ENCODE measurements around the gene MISP. TPM values are rescaled to one million over a fixed set of nuclear protein-coding genes. Genes with fewer than 3 reads are reported as not detected.

MISP gene
- total and polyA plus RNA-seq, 7 experiments from 2014 or later, result not detected

DNA sequence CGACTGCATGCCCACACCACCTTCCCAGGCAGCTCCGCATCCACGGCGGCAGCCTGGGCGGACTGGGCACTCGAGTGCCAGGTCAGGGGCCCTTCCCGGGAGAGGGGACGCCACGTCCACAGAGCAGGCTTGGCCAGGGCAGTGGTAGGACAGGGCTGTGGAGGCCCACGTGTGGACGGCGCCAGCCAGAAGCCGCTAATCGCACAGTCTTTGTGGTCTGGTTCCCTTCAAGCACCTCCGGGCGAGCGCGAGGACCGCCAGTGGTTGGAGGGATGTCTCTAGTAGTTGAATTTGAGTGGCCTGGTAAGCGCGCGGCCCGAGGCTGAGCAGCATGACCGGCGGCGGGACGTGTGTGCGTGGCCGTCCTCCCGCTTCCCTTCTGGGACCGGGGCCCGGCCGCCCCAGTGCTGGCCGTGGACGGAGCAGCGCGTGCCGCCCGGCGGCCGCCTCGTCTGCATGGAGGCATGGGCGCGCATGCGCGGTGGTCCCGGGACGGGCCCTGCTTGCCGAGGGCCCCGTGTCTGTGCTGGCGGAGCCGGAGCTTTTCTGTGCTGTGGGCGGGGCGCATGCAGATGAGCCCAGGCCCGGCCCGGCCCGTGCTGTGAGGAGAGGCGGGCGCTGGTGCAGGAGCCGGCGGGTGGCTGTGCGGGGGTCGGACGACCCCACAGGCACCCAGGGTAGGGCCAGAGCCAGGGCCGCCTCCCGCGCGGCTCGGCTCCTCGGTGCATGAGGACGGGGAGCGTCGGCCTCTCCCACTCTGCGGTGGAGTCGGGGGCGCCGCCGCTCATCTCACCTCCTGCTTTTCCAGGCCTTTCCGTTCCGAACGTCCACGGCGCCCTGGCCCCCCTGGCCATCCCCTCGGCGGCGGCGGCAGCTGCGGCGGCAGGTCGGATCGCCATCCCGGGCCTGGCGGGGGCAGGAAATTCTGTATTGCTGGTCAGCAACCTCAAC is 55.0 kb downstream of the MISP start:
- DNase-seq, result no peak
- no peaks in the 10 kb centered on the region for H3K27me3 Mint-ChIP-seq
- ChIA-PET POLR2A (interaction anchor here (0.6 kb wide), 1 partner anchor 116 kb away, joined by 3 read pairs; no protein-coding TSS in a partner anchor), CTCF (no interaction called here)
- Histone ChIP-seq H3K4me1 (ENCODE audit: control insufficient read depth in 2 of 2, insufficient read depth in 2 of 2, low read length in 2 of 2) (peaks cover 20 to 26% of the 10 kb centered on the region in 2 donors), H3K9me3 (ENCODE audit: control insufficient read depth in 2 of 3, low read length in 3 of 3) (no peaks in the 10 kb centered on the region), H3K4me3 (ENCODE audit: low read length) (no peak overlapping the region), H3K27me3 (ENCODE audit: control insufficient read depth in 2 of 2, insufficient read depth in 2 of 2, low read length in 2 of 2) (no peaks in the 10 kb centered on the region), H3K27ac (ENCODE audit: low read depth, low read length) (no peak overlapping the region), H3K36me3 (ENCODE audit: control insufficient read depth in 2 of 3, insufficient read depth in 3 of 3, low read length in 3 of 3) (peaks cover 25 to 91% (median 29%) of the 10 kb centered on the region in 3 experiments)
- no peak overlapping the region for H3K27ac Mint-ChIP-seq
- no peaks in the 10 kb centered on the region for H3K9me3 Mint-ChIP-seq
- peaks cover 19 to 38% (median 30%) of the 10 kb centered on the region in 7 donors for H3K4me1 Mint-ChIP-seq
- peak; percentile 4 for ATAC-seq
- intact Hi-C loops (cut with micrococcal nuclease), result no loop called here
- peaks cover 0 to 22% (median 10%) of the 10 kb centered on the region in 5 donors for H3K36me3 Mint-ChIP-seq
- no peak overlapping the region for H3K4me3 Mint-ChIP-seq

DNA sequence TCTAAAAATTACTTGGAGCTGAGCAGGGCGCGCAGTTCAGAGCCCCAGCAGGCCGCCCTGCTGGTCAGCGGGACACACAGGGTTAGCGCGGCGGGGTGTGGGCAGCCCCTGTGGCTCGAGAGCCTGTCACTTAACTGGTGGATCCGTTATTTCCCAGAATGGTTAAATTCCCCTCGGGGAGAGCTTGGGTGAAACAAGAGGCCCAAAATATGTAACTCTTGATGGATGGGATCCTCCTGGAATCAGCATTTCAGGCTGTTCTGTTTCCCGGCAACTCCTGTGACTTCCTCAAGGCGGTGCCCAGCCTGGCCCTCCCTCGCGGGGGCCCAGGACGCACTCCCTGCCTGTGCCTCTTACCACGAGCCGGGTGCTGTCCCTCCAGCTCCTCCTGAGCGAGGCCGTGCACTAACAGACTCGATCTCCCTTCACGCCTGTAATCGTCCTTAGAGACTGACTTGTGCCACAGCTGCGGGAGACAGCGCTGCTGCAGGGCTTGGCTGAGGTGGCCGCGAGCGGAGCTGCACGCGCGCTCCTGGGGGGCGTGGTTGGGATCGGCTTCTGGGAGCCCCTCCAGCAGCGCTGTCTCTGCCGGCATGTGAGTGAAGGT is 56.0 kb downstream of the MISP start:
- intact Hi-C loops (cut with micrococcal nuclease), result no loop called here
- POLR2A ChIA-PET, result no interaction called here
- H3K27me3 ChIP-seq (ENCODE audit: control insufficient read depth in 2 of 2, insufficient read depth in 2 of 2, low read length in 2 of 2), result no peaks in the 10 kb centered on the region
- H3K9me3 ChIP-seq (ENCODE audit: control insufficient read depth in 2 of 3, low read length in 3 of 3), result no peaks in the 10 kb centered on the region
- H3K4me3 Mint-ChIP-seq, result no peak overlapping the region
- H3K9me3 Mint-ChIP-seq, result peaks cover 0 to 4% (median 0%) of the 10 kb centered on the region in 11 donors
- CTCF ChIA-PET, result no interaction called here
- H3K36me3 Mint-ChIP-seq, result peaks cover 0 to 29% (median 15%) of the 10 kb centered on the region in 5 donors
- no peaks in the 10 kb centered on the region for H3K27me3 Mint-ChIP-seq
- no peak for ATAC-seq
- peaks cover 12 to 28% (median 21%) of the 10 kb centered on the region in 7 donors for H3K4me1 Mint-ChIP-seq
- H3K4me1 ChIP-seq (ENCODE audit: control insufficient read depth in 2 of 2, insufficient read depth in 2 of 2, low read length in 2 of 2), result peaks cover 9 to 15% of the 10 kb centered on the region in 2 donors
- H3K4me3 ChIP-seq (ENCODE audit: low read length), result no peak overlapping the region
- H3K27ac ChIP-seq (ENCODE audit: low read depth, low read length), result no peak overlapping the region
- no peak for DNase-seq
- peak overlapping the region in 1 of 9 donors; percentile 22 for H3K27ac Mint-ChIP-seq
- H3K36me3 ChIP-seq (ENCODE audit: control insufficient read depth in 2 of 3, insufficient read depth in 3 of 3, low read length in 3 of 3), result peaks cover 25 to 97% (median 29%) of the 10 kb centered on the region in 3 experiments

DNA sequence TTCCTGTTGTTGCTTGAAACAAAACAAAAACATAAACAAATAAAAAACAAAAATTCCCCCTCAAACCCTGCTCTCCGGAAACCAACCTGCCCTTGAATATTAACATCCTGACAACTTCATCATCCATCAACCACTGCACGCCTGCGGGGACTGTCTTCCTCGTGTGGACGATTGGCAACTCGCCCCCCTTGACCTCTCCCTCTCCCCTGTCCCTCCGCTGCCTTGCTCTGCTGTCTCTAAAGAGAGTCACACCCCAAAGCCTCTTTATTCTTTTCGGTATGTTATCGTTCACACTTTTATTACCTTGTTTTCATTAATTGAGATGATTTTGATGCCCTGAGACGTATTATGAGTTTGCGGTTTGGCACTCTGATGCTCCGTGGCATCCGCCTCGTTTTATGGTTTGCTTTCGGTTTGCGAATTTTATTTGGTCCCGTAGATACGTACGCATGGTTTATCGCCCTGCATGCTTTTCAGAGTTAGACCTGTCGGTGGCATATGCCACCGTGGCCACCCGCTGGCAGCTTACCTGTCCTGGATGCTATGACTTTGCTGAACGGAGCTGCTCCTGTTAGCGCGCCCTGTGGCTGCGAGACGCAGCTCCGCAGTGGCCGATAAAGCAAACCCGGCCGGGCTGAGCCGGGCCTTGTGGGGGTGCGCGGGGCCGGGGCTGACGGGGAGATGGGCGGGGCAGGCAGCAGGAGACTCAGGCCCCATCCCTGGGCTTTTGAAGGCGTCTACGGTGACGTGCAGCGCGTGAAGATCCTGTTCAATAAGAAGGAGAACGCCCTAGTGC is 56.9 kb downstream of the MISP start:
- Histone ChIP-seq H3K27me3 (ENCODE audit: control insufficient read depth in 2 of 2, insufficient read depth in 2 of 2, low read length in 2 of 2) (no peaks in the 10 kb centered on the region), H3K4me1 (ENCODE audit: control insufficient read depth in 2 of 2, insufficient read depth in 2 of 2, low read length in 2 of 2) (peaks cover under 1 to 6% of the 10 kb centered on the region in 2 donors), H3K36me3 (ENCODE audit: control insufficient read depth in 2 of 3, insufficient read depth in 3 of 3, low read length in 3 of 3) (peaks cover 25 to 92% (median 29%) of the 10 kb centered on the region in 3 experiments), H3K27ac (ENCODE audit: low read depth, low read length) (no peak overlapping the region), H3K4me3 (ENCODE audit: low read length) (no peak overlapping the region), H3K9me3 (ENCODE audit: control insufficient read depth in 2 of 3, low read length in 3 of 3) (no peaks in the 10 kb centered on the region)
- peak overlapping the region in 5 of 9 donors; percentile 43 to 72 (median 52) for H3K27ac Mint-ChIP-seq
- CTCF ChIA-PET, result no interaction called here
- intact Hi-C loops (cut with micrococcal nuclease), result no loop called here
- no peak for ATAC-seq
- H3K9me3 Mint-ChIP-seq, result peaks cover 0 to 4% (median 0%) of the 10 kb centered on the region in 11 donors
- peaks cover 5 to 19% (median 14%) of the 10 kb centered on the region in 7 donors for H3K4me1 Mint-ChIP-seq
- H3K36me3 Mint-ChIP-seq, result peaks cover 0 to 24% (median 16%) of the 10 kb centered on the region in 5 donors
- no peaks in the 10 kb centered on the region for H3K27me3 Mint-ChIP-seq
- DNase-seq, result no peak
- peak overlapping the region in 1 of 10 donors; percentile 13 for H3K4me3 Mint-ChIP-seq
- POLR2A ChIA-PET, result no interaction called here

DNA sequence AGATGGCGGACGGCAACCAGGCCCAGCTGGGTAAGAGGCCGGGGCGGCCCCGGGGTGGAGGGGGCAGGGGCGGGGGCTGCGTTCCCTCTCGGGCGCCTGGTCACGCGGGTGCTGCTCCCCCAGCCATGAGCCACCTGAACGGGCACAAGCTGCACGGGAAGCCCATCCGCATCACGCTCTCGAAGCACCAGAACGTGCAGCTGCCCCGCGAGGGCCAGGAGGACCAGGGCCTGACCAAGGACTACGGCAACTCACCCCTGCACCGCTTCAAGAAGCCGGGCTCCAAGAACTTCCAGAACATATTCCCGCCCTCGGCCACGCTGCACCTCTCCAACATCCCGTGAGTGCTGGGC is 57.5 kb downstream of the MISP start:
- peaks cover 0 to 4% (median 0%) of the 10 kb centered on the region in 11 donors for H3K9me3 Mint-ChIP-seq
- POLR2A ChIA-PET, result no interaction called here
- H3K27ac ChIP-seq (ENCODE audit: low read depth, low read length), result no peak overlapping the region
- no peaks in the 10 kb centered on the region for H3K9me3 ChIP-seq (ENCODE audit: control insufficient read depth in 2 of 3, low read length in 3 of 3)
- CTCF ChIA-PET, result no interaction called here
- no peaks in the 10 kb centered on the region for H3K27me3 Mint-ChIP-seq
- no peak for ATAC-seq
- no peak for DNase-seq
- intact Hi-C loops (cut with micrococcal nuclease), result no loop called here
- peaks cover 25 to 86% (median 29%) of the 10 kb centered on the region in 3 experiments for H3K36me3 ChIP-seq (ENCODE audit: control insufficient read depth in 2 of 3, insufficient read depth in 3 of 3, low read length in 3 of 3)
- H3K4me1 ChIP-seq (ENCODE audit: control insufficient read depth in 2 of 2, insufficient read depth in 2 of 2, low read length in 2 of 2), result peaks cover 0 to 2% of the 10 kb centered on the region in 2 donors
- H3K4me3 Mint-ChIP-seq, result no peak overlapping the region
- peaks cover 5 to 15% (median 11%) of the 10 kb centered on the region in 7 donors for H3K4me1 Mint-ChIP-seq
- H3K27me3 ChIP-seq (ENCODE audit: control insufficient read depth in 2 of 2, insufficient read depth in 2 of 2, low read length in 2 of 2), result no peaks in the 10 kb centered on the region
- H3K27ac Mint-ChIP-seq, result no peak overlapping the region
- no peak overlapping the region for H3K4me3 ChIP-seq (ENCODE audit: low read length)
- H3K36me3 Mint-ChIP-seq, result peaks cover 0 to 24% (median 16%) of the 10 kb centered on the region in 5 donors

DNA sequence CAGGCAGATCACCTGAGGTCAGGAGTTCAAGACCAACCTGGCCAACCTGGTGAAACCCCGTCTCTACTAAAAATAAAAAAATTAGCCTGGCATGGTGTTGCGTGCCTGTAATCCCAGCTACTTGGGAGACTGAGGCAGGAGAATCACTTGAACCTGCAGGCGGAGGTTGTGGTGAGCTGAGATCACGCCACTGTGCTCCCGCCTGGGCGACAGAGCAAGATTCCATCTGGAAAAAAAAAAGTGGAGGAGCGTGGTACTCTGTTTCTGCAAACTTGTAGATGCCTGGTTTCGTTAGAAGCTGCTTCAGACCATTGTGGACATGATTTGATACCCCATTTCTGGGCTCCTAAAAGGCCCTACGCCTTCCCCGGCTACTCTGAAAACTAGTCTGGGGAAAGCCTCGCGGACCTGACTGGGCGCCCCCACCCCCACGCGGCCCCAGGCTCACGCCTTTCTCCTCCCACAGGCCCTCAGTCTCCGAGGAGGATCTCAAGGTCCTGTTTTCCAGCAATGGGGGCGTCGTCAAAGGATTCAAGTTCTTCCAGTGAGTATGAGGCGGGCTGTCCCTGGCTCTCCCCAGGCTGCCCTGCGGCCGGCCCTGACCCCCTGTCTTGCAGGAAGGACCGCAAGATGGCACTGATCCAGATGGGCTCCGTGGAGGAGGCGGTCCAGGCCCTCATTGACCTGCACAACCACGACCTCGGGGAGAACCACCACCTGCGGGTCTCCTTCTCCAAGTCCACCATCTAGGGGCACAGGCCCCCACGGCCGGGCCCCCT is 59.4 kb downstream of the MISP start:
- POLR2A ChIA-PET, result no interaction called here
- no peaks in the 10 kb centered on the region for H3K9me3 ChIP-seq (ENCODE audit: control insufficient read depth in 2 of 3, low read length in 3 of 3)
- H3K27ac ChIP-seq (ENCODE audit: low read depth, low read length), result no peak overlapping the region
- Mint-ChIP-seq H3K27me3 (no peaks in the 10 kb centered on the region), H3K27ac (no peak overlapping the region), H3K36me3 (peaks cover 0 to 24% (median 20%) of the 10 kb centered on the region in 5 donors), H3K4me3 (no peak overlapping the region), H3K4me1 (peaks cover 5 to 9% (median 9%) of the 10 kb centered on the region in 7 donors), H3K9me3 (peaks cover 0 to 4% (median 0%) of the 10 kb centered on the region in 11 donors)
- intact Hi-C loops (cut with micrococcal nuclease), result no loop called here
- peaks cover 17 to 78% (median 22%) of the 10 kb centered on the region in 3 experiments for H3K36me3 ChIP-seq (ENCODE audit: control insufficient read depth in 2 of 3, insufficient read depth in 3 of 3, low read length in 3 of 3)
- no peaks in the 10 kb centered on the region for H3K27me3 ChIP-seq (ENCODE audit: control insufficient read depth in 2 of 2, insufficient read depth in 2 of 2, low read length in 2 of 2)
- no peaks in the 10 kb centered on the region for H3K4me1 ChIP-seq (ENCODE audit: control insufficient read depth in 2 of 2, insufficient read depth in 2 of 2, low read length in 2 of 2)
- CTCF ChIA-PET, result no interaction called here
- H3K4me3 ChIP-seq (ENCODE audit: low read length), result no peak overlapping the region
- DNase-seq (no peak), ATAC-seq (no peak)

Measured in naive thymus-derived CD4-positive, alpha-beta T cell (primary cell).